Fibroblast of villous mesenchyme (primary cell): Measurements from ENCODE around the gene RIOK3. TPM values are rescaled to one million over a fixed set of nuclear protein-coding genes. Genes with fewer than 3 reads are reported as not detected.

Source experiments
- DNase-seq: peaks from one replicate; pipeline ENCODE4 v3.0.0-alpha.2; 2010; ENCODE audit warnings: low read depth
- H3K4me3 ChIP-seq: 2 replicates; pipeline ENCODE4 v1.5.1; 2011; ENCODE audit warnings: low read depth, mild to moderate bottlenecking, low read length
- small RNA-seq: library from RNA; depleted of rRNA; stranded (forward); fragments of <200 nt; gene quantifications from one replicate; pipeline ENCODE3, GENCODE V24; 2012
- total RNA-seq: library from RNA; depleted of rRNA; stranded (reverse); fragments of >200 nt; gene quantifications from 2 replicates; pipeline ENCODE4 v1.2.3, GENCODE V29; 2012
- TF ChIP-seq, protein P1 (sequence below): IDR thresholded peaks from 2 replicates; pipeline ENCODE4 v1.5.1; 2012; ENCODE audit warnings: low read depth, mild to moderate bottlenecking, low read length; ENCODE audit not compliant: insufficient read depth

RIOK3 gene
- total RNA-seq, 1 donor, result 71.2 TPM

DNA sequence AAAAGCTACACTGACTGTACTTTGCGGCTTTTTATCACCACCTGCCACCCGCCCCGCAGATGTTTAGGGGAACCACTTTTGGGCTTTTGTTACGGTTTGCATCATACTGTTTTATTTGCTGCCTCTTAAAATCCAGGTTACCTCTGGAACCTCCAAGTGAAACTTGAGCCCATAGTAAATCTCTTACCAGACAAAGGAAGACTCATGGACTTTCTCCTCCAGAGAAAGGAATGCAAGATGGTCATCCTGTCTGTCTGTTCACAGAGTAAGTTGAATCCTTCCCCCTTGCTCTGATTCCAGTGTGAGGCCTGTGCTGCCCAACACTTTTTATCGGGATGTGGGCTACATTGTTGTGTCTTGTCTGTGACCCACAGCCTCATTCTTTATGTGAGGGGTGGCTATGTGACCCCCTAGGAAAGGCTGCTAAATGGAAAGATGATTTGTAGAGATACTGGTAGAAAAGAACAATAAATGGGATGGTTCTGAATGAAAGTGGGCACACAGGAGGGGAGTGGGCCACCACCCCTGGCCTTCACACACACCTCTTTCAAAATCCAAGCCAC lies 73.5 kb downstream of the RIOK3 start:
- TF ChIP-seq, protein P1, sequence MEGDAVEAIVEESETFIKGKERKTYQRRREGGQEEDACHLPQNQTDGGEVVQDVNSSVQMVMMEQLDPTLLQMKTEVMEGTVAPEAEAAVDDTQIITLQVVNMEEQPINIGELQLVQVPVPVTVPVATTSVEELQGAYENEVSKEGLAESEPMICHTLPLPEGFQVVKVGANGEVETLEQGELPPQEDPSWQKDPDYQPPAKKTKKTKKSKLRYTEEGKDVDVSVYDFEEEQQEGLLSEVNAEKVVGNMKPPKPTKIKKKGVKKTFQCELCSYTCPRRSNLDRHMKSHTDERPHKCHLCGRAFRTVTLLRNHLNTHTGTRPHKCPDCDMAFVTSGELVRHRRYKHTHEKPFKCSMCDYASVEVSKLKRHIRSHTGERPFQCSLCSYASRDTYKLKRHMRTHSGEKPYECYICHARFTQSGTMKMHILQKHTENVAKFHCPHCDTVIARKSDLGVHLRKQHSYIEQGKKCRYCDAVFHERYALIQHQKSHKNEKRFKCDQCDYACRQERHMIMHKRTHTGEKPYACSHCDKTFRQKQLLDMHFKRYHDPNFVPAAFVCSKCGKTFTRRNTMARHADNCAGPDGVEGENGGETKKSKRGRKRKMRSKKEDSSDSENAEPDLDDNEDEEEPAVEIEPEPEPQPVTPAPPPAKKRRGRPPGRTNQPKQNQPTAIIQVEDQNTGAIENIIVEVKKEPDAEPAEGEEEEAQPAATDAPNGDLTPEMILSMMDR, result no peak
- no peak for DNase-seq
- H3K4me3 ChIP-seq, result no peak overlapping the region

DNA sequence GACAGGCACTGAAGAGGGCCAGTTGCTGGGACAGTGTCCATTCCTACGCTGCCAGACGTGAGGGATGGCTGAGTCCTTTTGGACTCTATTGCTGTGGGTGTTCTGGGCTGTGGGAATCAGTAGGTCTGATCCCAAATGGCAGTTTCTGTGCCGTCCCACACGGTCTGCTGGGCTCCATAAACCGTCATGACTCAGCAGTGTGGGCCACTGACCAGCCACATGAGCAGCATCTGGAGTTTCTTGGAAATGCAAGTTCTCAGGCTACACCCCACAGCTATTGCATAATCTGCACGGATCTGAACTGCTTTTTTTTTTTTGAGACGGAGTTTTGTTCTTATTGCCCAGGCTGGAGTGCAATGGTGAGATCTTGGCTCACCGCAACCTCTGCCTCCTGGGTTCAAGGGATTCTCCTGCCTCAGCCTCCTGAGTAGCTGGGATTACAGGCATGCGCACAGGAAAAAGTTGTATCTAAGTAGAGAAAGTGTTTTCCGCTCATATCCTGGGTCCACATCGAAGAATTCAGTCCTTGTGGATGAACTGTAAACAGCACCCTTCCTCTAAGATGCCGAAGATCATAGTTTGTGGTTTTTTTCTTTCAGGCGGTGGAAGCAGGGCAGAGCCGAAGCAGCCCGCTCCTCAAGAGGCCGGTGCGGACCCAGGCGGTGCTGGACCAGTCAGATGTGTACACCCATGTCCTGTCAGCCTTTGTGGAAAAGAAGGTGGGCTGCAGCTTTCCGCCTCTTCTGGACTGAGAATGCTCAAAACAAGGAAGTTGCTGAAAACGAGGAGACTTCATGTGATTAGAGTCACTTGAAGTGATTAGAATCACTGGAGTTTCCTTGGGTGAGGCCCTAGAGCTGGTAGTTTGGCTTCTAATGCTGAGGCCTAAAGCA lies 75.7 kb downstream of the RIOK3 start:
- TF ChIP-seq, protein P1, result peak; percentile 12
- H3K4me3 ChIP-seq, result no peak overlapping the region
- peak; percentile 97 for DNase-seq

DNA sequence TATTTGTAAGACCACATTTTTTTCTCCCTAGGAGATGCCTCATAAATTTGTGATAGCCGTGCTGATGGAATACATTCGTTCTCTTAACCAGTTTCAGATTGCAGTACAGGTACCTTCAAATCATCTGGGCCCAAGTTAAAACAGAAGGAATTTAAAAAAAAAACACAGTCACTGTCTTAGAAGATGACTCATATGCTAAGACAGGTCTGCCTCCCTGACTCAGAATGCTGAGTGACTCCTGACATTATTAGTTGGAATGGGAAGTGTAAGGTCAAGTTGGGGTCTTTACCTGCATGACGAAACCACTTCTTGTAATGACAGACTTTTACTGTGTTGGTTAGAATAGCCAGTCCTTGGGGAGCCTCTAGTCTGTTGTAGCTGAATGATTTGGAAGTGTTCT lies 76.5 kb downstream of the RIOK3 start:
- no peak overlapping the region for H3K4me3 ChIP-seq
- peak; percentile 59 for DNase-seq
- TF ChIP-seq, protein P1, result no peak

DNA sequence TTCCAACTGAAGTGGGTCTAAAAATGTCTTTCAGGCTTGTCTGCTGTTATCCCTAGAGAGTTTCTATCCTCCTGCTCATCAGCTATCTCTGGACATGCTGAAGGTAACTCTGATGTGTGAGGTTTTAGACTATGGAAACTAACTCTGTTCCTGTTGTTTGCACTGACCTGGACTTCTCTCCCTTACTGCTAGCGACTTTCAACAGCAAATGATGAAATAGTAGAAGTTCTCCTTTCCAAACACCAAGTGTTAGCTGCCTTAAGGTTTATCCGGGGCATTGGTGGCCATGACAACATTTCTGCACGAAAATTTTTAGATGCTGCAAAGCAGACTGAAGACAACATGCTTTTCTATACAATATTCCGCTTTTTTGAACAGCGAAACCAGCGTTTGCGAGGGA lies 77.1 kb downstream of the RIOK3 start:
- TF ChIP-seq, protein P1, result no peak

DNA sequence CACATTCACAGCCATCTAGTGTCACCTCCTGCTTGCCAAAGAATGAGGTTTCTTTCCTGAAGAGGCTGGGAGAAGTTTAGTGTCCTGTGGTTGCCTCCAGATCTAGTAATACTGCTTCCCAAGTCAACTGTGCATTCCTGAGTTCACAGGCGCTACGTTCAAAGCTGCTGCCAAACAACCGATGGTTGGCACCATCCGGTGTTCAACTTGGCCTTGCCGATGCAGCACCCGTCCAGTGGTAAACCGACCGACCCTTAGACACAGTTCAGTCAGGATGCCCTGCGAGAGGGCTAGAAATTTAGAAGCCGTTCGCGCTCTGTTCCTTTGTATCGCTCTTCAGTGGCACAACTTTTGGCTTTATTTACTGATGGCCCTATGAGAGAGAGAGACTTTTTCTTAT lies 78.8 kb downstream of the RIOK3 start:
- DNase-seq, result no peak
- H3K4me3 ChIP-seq, result no peak overlapping the region
- TF ChIP-seq, protein P1, result no peak

More for the DNA sequence above, 77.1 kb downstream of the RIOK3 start:
- H3K4me3 ChIP-seq, result no peak overlapping the region
- no peak for DNase-seq

Small RNAs within 50 kb of the gene (small RNA-seq; reads per million reads assigned to genes)
- gene AC026634.1 (not detected), gene RF00019 (not detected)

Other genes with a start within 250 kb of the RIOK3 start
- gene RMC1, start 50.2 kb downstream of the RIOK3 start, total RNA-seq, result 19.0 and 32.0 TPM in 2 replicates
- gene NPC1, start 133.2 kb downstream of the RIOK3 start, total RNA-seq, result 34.5 and 38.4 TPM in 2 replicates
- gene ANKRD29, start 209.6 kb downstream of the RIOK3 start, total RNA-seq, result 0.43 and 0.97 TPM in 2 replicates
- 2.6 and 5.2 TPM in 2 replicates for gene LAMA3, start 236.2 kb downstream of the RIOK3 start, total RNA-seq